Measurements from ENCODE around the gene INTU. TPM values are rescaled to one million over a fixed set of nuclear protein-coding genes. Genes with fewer than 3 reads are reported as not detected.

INTU gene
- total RNA-seq, 1 donor from 2014 or later: 11.1 TPM

DNA sequence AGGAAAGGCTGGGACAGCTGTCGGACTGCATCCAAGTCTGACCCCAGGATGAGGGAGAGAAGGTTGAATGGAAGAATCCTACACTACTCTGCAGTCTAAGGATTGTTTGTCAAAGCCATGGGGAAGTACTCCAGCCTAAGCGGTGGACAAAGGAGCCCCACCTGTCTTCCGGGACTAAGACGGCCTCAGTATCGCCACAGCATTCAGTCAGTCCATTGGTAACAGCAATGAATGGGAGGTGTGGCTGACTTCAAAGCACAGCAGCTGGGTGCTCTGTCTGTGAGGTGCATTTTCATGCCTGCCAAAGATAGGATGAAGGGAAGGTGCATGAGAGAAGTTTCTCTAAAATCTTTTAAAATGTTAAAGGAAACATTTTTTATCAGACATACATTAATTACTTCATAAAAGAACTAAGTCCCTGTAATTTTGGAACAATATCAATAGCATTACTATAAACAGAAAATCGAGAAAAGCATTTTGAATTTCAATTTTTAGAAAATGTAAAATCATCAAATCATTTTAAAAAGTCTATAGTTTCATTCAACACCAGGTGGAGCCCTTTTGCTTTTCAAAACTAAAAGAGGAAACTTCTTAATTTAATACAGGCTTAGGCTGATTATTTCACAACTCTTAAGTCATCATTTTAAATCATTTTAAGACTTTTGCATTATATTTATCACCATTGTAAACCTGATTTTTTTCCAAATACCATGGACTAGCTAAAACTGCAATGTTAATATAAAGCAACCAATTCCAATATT lies 27.6 kb upstream of the INTU start:
- DNase-seq (no peak), ATAC-seq (no peak)

DNA sequence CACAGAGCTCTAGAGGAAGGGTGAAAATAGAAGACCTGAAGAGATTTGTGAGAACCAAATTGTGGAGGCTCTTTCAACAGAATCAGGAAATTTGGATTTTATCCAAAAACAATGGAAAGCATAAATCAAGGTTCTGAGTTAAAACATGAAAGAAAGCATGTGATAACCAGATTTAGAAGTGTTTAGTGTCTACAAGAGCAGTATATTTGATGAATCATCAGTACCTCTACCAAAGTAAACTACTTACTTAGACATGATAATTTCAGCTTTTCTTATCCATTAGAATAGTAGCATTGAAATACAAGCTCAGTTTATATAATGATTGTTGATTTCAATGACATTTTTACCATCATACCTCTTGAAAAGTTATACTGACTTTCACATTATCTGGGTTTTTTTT lies 25.9 kb upstream of the INTU start:
- no peaks in the 10 kb centered on the region for H3K36me3 ChIP-seq
- H3K4me1 ChIP-seq: no peaks in the 10 kb centered on the region
- no peak overlapping the region for H3K27ac ChIP-seq
- H3K27me3 ChIP-seq (ENCODE audit: low read depth): peaks cover 4% of the 10 kb centered on the region
- H3K9me3 ChIP-seq: no peaks in the 10 kb centered on the region
- intact Hi-C loops (cut with DNase I): loop anchor here (5.0 kb wide), 1 partner anchor 125 kb away; the partner anchor contains the start of gene SLC25A31
- no peak overlapping the region for H3K4me3 ChIP-seq
- ATAC-seq (no peak), DNase-seq (no peak)
- TF ChIP-seq, protein P1, sequence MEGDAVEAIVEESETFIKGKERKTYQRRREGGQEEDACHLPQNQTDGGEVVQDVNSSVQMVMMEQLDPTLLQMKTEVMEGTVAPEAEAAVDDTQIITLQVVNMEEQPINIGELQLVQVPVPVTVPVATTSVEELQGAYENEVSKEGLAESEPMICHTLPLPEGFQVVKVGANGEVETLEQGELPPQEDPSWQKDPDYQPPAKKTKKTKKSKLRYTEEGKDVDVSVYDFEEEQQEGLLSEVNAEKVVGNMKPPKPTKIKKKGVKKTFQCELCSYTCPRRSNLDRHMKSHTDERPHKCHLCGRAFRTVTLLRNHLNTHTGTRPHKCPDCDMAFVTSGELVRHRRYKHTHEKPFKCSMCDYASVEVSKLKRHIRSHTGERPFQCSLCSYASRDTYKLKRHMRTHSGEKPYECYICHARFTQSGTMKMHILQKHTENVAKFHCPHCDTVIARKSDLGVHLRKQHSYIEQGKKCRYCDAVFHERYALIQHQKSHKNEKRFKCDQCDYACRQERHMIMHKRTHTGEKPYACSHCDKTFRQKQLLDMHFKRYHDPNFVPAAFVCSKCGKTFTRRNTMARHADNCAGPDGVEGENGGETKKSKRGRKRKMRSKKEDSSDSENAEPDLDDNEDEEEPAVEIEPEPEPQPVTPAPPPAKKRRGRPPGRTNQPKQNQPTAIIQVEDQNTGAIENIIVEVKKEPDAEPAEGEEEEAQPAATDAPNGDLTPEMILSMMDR (IDR thresholded peaks at IDR 0.05): no peak

More for the DNA sequence above, 27.6 kb upstream of the INTU start:
- TF ChIP-seq, protein P1 (IDR thresholded peaks at IDR 0.05): peak; percentile 50
- no peak overlapping the region for H3K27ac ChIP-seq
- no peak overlapping the region for H3K4me3 ChIP-seq
- peaks cover 4% of the 10 kb centered on the region for H3K27me3 ChIP-seq (ENCODE audit: low read depth)
- H3K36me3 ChIP-seq: no peaks in the 10 kb centered on the region
- no peaks in the 10 kb centered on the region for H3K9me3 ChIP-seq
- intact Hi-C loops (cut with DNase I): loop anchor here (5.0 kb wide), 1 partner anchor 127 kb away; the partner anchor contains the start of gene SLC25A31
- no peaks in the 10 kb centered on the region for H3K4me1 ChIP-seq

DNA sequence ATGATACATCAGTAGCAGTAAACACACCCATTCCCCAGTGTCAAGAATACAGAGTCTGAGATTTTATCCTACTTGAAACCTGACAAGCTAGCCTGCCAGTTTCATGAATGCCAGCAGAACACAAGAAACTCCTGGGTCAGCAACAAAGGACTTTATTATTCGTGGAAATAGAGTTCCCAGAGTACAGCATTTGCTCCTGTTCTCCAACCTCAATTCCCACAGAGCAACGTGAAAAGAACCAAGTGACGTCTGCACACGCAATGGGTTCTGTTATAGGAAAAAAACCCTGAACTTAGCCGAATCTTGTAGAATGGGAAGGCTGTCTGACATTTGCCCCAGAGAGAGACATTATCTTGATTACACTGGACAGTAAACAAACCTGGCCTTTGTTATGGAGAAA lies 23.3 kb upstream of the INTU start:
- Histone ChIP-seq H3K4me1 (no peaks in the 10 kb centered on the region), H3K27ac (no peak overlapping the region), H3K36me3 (no peaks in the 10 kb centered on the region), H3K27me3 (ENCODE audit: low read depth) (peaks cover 4% of the 10 kb centered on the region), H3K9me3 (no peaks in the 10 kb centered on the region), H3K4me3 (no peak overlapping the region)
- intact Hi-C loops (cut with DNase I): loop anchor here (5.0 kb wide), 1 partner anchor 123 kb away; the partner anchor contains the start of gene SLC25A31
- ATAC-seq (no peak), DNase-seq (no peak)
- TF ChIP-seq, protein P1 (IDR thresholded peaks at IDR 0.05): no peak

DNA sequence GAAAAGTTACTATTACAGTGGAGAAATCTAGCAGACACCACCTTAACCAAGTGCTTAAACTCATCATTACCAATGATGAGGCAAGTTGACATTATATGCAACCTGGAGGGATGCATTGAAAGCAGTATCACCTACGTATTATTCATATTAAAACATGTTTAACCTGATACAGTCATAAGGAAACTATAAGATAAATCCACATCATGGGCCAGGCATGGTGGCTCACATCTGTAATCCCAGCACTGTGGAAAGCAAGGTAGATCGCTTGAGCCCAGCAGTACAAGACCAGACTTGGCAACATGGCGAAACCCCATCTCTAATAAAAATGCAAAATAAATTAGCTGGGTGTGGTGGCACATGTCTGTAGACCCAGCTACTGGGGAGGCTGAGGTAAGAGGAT lies 22.3 kb upstream of the INTU start:
- Histone ChIP-seq H3K4me3 (no peak overlapping the region), H3K36me3 (no peaks in the 10 kb centered on the region), H3K9me3 (no peaks in the 10 kb centered on the region), H3K4me1 (no peaks in the 10 kb centered on the region), H3K27ac (no peak overlapping the region), H3K27me3 (ENCODE audit: low read depth) (no peaks in the 10 kb centered on the region)
- intact Hi-C loops (cut with DNase I): no loop called here
- TF ChIP-seq, protein P1 (IDR thresholded peaks at IDR 0.05): no peak
- DNase-seq (no peak), ATAC-seq (no peak)

DNA sequence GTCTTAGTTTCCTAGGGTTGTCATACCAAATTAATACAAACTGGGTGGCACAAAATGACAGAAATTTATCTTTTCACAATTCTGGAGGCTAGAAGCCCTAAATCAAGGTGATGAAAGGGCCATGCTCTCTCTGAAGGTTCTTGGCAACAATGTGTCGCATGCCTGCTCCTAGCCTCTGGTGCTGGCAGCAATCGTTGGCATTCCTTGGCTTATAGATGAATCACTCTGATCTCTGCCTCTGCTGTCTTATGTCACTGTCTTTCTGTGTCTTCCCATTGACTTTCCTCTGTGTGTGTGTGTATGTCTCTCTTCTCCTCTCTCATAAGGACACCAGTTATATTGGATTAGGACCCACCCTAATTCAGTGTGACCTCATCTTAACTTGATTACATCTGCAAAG lies 15.9 kb upstream of the INTU start:
- no peak for ATAC-seq
- Histone ChIP-seq H3K4me1 (no peaks in the 10 kb centered on the region), H3K4me3 (no peak overlapping the region), H3K36me3 (no peaks in the 10 kb centered on the region), H3K27ac (no peak overlapping the region), H3K27me3 (ENCODE audit: low read depth) (peaks cover 7% of the 10 kb centered on the region), H3K9me3 (no peaks in the 10 kb centered on the region)
- TF ChIP-seq, protein P1 (IDR thresholded peaks at IDR 0.05): no peak
- intact Hi-C loops (cut with DNase I): no loop called here
- no peak for DNase-seq
